ENCODE results near the gene GDPD4. TPM values are rescaled to one million over a fixed set of nuclear protein-coding genes. Genes with fewer than 3 reads are reported as not detected.
A peak's percentile ranks its signal among the peaks of the same experiment; 100 is the strongest.

The GDPD4 gene
- total RNA-seq, 1 donor from 2014 or later, result not detected

DNA sequence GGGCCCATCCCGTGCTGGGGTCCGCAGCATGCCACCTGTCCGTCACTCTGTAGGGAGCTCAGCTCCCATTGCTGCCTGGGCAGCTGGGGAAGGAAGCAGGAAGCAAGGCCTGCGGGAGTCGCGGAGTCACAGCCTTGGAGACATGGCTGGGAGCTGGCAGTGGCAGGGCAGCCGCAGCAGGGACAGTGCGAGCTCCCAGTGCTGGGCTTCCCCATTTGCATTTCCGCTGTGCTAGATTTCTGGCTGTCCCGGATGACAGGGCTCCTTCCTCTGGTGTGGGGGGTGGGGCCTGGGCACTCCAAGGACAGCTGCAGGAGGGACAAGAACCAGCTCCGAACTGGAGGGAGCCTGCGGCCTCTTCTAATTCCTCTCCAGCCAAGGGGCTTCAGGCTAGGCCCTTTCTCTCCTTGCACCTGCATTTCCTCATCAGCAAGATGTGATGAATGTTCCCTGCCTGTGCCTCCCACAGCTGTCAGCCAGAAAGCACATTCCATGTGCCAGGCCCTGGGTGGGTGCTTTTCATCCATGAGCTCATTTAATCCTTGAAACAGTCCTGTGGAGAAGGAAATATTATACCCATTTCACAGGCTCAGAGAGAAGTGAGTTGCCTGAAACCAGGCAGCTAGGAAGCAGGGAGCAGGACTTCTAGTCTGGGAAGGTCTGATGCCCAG lies 125.5 kb downstream of the GDPD4 start:
- DNase-seq (ENCODE audit: low spot score), result peak; percentile 24

DNA sequence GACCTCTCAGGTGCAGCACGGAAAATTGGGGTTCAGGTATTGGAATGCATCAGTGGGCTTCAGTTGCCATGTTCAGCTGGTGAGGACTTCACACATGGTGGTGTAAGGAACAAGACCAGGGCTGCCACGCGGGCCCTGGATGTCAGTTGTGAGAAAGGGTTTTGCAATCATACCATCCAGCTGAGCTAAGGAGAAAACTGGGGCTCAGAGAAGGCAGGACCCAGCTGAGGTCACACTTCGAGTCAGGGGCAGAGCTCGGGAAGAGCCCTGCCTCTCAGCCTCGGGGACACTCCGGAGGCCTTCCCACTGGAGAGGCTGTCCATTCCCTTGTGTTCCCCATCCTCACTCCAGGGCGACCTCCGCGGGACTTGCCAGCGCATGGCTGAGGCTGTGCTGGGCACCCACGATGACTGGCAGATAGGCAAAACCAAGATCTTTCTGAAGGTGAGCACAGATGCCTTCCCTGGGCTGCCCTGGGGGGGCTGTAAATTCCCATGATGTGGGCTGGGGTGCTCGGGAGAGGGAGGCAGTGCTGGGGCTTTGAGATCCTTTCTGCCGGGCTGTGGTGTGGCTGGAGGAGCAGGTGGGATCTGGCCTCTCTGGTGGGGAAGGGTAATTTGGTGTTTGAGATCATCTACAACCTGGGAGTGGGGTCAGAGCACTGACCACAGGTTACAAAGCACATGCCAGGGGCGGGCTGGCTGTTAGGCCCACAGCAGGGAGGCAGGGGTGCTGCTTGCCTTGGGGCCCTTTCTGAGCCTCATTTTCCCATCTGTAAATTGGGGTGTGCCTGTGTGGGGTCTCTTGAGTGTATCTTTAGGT lies 126.3 kb downstream of the GDPD4 start:
- no peak for DNase-seq (ENCODE audit: low spot score)

DNA sequence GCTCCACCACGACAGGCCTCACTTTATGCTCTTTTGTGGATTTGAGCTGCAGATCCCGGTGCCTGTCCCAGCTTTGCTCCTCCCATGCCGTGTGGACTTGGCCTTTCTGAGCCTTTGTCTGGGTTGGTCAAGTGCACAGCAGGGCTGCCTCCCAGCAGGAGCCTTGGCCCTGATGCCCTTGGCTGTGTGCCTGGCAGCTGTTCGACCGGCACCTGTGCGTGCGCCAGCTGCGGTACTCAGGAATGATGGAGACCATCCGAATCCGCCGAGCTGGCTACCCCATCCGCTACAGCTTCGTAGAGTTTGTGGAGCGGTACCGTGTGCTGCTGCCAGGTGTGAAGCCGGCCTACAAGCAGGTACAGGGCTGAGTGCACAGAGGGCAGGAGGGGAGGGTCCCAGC lies 126.9 kb downstream of the GDPD4 start:
- no peak for DNase-seq (ENCODE audit: low spot score)

DNA sequence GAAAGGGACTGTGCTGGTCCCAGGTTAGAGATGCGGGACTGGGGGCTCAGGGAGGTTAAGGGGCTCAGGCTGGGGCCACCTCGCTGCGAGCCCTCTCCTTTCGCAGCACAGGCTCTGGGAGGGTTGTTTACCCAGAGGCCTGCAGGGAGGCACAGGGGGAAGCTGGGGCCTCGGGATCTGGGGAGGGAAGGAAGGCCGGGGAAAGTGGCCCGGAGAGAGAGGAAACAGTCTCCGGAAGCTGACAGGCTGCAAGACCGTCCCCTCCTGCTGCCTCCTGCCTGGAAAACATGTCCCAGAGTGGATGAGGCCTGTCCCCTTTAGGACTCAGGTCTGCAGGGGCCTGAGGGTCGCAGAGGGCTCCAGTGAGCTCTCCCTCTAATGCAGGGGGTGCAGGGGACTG lies 128.0 kb downstream of the GDPD4 start:
- DNase-seq (ENCODE audit: low spot score), result no peak

DNA sequence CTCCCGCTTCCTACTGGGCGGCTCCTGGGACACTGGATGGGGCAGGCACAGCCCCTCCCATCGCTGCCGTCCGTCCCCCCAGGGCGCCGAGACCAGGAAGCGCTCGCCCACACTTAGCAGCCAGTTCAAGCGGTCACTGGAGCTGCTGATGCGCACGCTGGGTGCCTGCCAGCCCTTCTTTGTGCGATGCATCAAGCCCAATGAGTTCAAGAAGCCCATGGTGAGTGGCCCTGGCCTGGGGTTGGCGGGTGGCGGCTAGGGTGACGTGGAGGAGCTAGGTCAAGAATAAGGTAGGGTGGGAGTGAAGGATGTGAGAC lies 128.9 kb downstream of the GDPD4 start:
- DNase-seq (ENCODE audit: low spot score), result no peak

DNA sequence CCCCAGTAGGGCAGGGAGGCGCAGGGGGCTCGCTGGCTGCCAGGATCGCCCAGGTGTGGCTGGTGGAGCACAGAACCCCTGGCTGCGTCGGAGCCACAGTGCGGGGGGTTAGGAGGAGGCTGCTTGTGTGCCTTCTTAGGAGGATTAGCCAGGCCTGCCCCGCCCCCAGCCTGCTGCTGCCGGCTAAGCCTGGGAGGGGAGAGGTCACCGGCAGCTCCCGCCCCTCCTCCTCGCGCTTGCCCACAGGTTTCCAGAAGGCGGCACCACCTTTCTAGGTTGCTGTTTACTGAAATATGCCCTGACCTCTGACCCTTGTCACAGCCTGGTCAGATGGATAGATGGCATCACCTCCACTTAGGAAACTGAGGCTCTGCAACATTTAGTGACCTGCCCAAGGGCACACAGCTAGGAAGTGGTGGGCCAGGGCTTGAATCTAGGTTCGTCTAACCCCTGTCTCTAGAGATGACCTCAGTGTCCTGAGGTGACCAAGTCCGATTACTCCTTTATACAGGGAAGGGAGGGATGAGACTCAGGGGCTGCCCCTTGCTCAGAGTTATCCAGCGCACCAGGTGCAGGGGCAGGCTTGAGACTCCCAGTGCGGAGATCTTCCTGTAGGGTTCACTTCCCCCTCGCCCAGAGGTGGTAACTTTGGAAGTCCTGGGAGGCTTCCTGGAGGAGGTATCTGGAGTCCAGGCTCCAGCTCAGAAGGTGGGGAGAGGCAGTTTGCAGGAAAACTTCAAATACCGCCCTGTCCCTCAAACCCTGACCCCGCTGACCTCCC lies 129.4 kb downstream of the GDPD4 start:
- no peak for DNase-seq (ENCODE audit: low spot score)

DNA sequence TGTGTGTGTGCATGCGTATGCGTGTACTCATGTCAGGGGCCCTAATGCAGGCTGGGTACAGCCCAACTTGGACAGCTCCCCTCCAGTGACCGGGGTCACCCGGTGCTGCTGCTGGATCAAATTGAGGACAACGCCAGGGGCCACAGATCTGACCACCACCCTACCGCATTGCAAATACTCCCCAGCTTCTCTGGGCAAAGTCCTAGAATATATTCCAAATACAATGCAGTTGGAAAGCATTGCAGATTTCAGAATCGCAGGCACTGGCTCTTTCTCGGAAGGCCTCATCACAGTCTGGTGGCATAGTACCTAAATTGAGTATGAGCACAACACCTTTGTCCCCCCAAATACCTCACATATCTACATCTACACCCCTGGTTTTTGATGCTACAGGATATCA lies 130.2 kb downstream of the GDPD4 start:
- DNase-seq (ENCODE audit: low spot score), result no peak

DNA sequence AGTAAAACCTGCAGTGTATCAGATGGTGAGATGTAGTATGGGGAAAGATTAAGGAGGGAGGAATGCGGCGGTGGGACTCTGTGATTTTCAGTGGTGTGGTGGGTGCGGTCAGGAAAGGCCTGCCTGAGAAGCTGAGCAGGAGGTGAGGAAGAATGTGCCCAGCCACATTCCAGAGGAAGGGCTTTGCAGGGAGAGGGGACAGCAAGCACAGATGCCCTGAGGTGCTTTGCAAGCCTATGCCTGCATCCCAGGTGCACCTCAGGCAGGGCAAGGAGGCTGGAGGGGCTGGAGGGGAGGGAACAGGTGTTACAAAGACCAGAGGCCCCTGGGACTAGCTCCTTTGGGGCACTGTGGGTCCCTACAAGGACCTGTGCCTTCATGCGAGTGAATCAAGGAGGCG lies 131.4 kb downstream of the GDPD4 start:
- DNase-seq (ENCODE audit: low spot score), result no peak

DNA sequence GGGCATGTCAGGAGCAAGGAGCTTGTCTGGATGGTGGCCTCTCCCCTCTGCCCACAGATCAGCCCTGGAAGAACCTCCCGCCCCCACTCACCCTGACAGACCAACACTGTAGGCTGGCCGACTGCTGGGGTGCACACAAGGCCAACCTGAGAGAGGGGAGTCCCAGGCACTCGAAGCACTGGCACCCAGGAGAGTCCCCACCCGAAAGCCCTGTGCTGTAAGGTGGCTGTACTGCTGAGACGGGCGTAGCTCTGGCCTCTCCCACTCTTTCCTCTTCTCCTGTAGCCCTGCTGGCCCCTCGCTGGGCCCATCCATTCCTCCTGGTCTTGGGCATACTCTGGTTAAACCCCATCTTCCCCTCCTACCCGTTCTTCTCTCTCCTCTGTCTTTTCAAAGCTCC lies 133.7 kb downstream of the GDPD4 start:
- DNase-seq (ENCODE audit: low spot score), result no peak

DNA sequence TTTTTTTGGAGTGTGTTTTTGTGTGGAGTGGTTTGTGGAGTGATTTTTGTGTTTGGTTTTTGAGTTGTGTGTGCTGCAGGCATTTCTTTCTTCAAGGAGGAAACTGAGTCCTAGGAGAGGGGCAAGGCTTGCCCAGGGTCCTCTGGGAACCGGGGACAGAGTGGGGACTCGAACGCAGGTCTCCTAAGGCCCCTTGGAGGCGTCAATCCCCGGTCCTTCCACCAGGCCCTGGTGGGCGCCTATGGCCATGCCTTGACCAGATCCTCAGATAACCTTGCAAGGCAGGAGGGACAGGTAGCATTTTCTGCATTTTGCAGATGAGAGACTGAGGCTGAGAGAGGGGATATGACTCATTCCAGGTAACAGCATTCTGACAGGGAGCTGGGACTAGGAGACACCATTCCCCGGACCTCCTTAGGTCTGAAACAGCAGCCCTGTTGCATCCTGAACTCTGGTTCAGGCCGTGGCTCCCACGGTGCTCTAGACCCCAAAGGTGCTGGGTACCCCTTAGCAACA lies 134.3 kb downstream of the GDPD4 start:
- DNase-seq (ENCODE audit: low spot score), result no peak

Other genes with a start within 250 kb of the GDPD4 start
- 197 TPM for gene CAPN5, start 234.7 kb downstream of the GDPD4 start, total RNA-seq
- gene OMP, start 198.8 kb downstream of the GDPD4 start, total RNA-seq, result 10.4 TPM
- 21.0 TPM for gene MYO7A, start 173.4 kb downstream of the GDPD4 start, total RNA-seq
- 114 TPM for gene PAK1, start 172.4 kb upstream of the GDPD4 start, total RNA-seq